Heart left ventricle (tissue), 16 donors: ENCODE data around the gene TMEM119. TPM values are rescaled to one million over a fixed set of nuclear protein-coding genes. Genes with fewer than 3 reads are reported as not detected.

Source experiments
- ATAC-seq, 4 donors: fragments of 200-7000 bp; cut with Tn5 transposase; one replicate each; pipeline ENCODE4 v1.9.1; 2020 to 2022; ENCODE audit warnings: moderate library complexity in 4 of 4, mild to moderate bottlenecking in 3 of 4, moderate number of reproducible peaks in 1 of 4
- DNase-seq, 5 donors: peaks; one replicate each; pipeline ENCODE4 v3.0.0-alpha.2; 2020
- H3K27ac ChIP-seq, 12 donors: fragments of 200-600 bp; sonication (generic) in 4 of 12; one replicate each; pipeline versions ENCODE4 v1.5.0 to v1.8.0; 2016 to 2022; ENCODE audit warnings: mild to moderate bottlenecking in 2 of 12
- H3K27me3 ChIP-seq, 9 donors: fragments of 200-600 bp; sonication (generic) in 2 of 9; one replicate each; pipeline versions ENCODE4 v1.5.1 to v1.8.0; 2016 to 2022; ENCODE audit warnings: mild to moderate bottlenecking in 3 of 9
- H3K36me3 ChIP-seq, 9 donors: fragments of 200-600 bp; sonication (generic) in 2 of 9; one replicate each; pipeline versions ENCODE4 v1.5.0 to v1.8.0; 2018 to 2022; ENCODE audit warnings: mild to moderate bottlenecking in 2 of 9
- H3K4me1 ChIP-seq, 12 donors: fragments of 200-600 bp; sonication (generic) in 4 of 12; one replicate each; pipeline versions ENCODE4 v1.5.0 to v1.8.0; 2016 to 2022; ENCODE audit warnings: mild to moderate bottlenecking in 3 of 12
- H3K4me3 ChIP-seq, 12 donors: fragments of 200-600 bp; sonication (generic) in 4 of 12; one replicate each; pipeline versions ENCODE4 v1.5.0 to v1.8.0; 2017 to 2022; ENCODE audit warnings: mild to moderate bottlenecking in 9 of 12, moderate library complexity in 4 of 12
- H3K9me3 ChIP-seq, 12 donors: fragments of 200-600 bp; sonication (generic) in 4 of 12; one replicate each; pipeline versions ENCODE4 v1.5.0 to v1.8.0; 2016 to 2022; ENCODE audit warnings: mild to moderate bottlenecking in 1 of 12
- POLR2A ChIP-seq, 2 donors: fragments of 450-650 bp; IDR thresholded peaks; one replicate each; pipeline ENCODE4 v1.6.1; 2017; ENCODE audit warnings: antibody characterized with exemption in 2 of 2, mild to moderate bottlenecking in 2 of 2, moderate library complexity in 2 of 2
- WGBS, 4 donors: extraction: QIAGEN DNeasy Blood & Tissue Kit in 2 of 4; methylation state at CpG; one replicate each; pipeline versions ENCODE4 v1.1.5 to v1.1.7; 2013 to 2018; 5-methylcytosine and 5-hydroxymethylcytosine counted together
- intact Hi-C, 10 donors: fragments of 100-400 bp; cut with DNase I; formaldehyde crosslinking; loops; one replicate each; pipeline versions ENCODE4 v1.11.1 to v1.14.2; 2022
- polyA plus RNA-seq, 2 donors: library from polyadenylated mRNA; stranded (reverse); fragments of 200-250 nt; gene quantifications; one replicate each; pipeline ENCODE4 v1.2.3, GENCODE V29; 2013
- total RNA-seq, 9 donors: library from RNA; depleted of rRNA in 2 of 9; stranded (reverse); fragments of >200 nt in 2 of 9; fragmentation: NEBNext Ultra II Directional in 3 of 9; extraction: Animal tissue kit (Norgen Biotek cat#: 25700) in 3 of 9; gene quantifications; one replicate each; pipeline versions ENCODE4 v1.1.0 to v1.2.4, GENCODE V29; 2016 to 2023
- TF ChIP-seq, protein P1 (sequence below), 12 donors: fragments of 200-600 bp; sonication (generic) in 4 of 12; IDR thresholded peaks; one replicate each; pipeline versions ENCODE4 v1.5.0 to v1.8.0; 2018 to 2022; ENCODE audit warnings: antibody characterized with exemption in 12 of 12, mild to moderate bottlenecking in 5 of 12
- donor health status: ischemic (EF 13 %, LVEDD 7.1; RV severe dilation, severe dysfunction).
- donor health status: healthy with polysubstance abuse.
- donor health status: DM: no; HTN: yes; CAD: no.
- donor health status: DM: no; HTN: no; CAD: no.
- donor health status: ischemic (EF 25% LVEDD 6.9; RV normal size, moderate dysfunction).
- donor health status: ischemic (EF 25% LVEDD 5.7; RV mildly dilated, moderate dysfunction).
- donor health status: healthy.
- donor health status: DM: yes; HTN: yes; CAD: no.
- donor health status: ischemic (EF 35%, LVEDD 5.7; RV mildly dilated, moderate dysfunction).
- donor health status: nonischemic (EF 11% LVEDD 7.7; RV severe dilation, severe dysfunction).
- donor health status: DM: yes; HTN: yes; CAD: no.
- donor health status: PGD.
- donor health status: ischemic (EF 29% LVEDD 5.4; RV normal size, mild dysfunction).
- donor health status: nonischemic (EF 23%, LVEDD 6.1; RV moderate dilation, normal function).

TMEM119 gene
- total and polyA plus RNA-seq, 11 donors: 0.19 to 11.0 (median 2.2) TPM

DNA sequence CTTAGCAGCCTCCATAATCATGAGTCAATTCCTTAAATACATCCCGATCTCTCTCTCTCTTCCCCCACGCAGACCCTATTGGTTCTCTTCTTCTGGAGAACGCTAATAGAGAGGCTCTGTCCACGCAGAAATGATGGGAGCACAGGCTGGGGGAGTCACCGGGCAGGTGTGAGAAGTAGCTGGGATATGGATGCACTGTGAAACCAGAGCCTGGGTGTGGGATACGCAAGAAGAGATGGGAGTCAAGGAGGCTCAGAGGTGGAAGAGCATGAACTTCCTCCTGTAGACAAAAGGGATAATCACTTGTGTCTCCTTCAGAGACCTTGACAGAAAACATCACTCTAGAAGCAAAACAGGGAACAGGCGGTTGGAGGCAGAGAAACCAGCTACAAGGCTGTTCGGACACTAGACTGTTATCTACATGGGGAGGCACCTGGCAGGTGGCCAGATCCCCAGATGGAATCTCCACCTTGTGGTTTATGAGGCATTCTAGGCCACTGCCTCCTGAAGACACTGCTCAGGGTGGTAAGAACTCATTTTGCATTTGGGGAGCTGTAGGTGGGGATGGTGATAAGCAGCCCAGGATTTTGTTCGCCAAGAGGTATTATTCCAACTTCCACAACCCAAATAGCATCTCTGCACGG, 43.0 kb upstream of the TMEM119 start:
- ATAC-seq (peak in 2 of 4 donors; percentile 2 to 3), DNase-seq (peak in 2 of 5 donors; percentile 19 to 61)
- Histone ChIP-seq H3K4me3 (no peak overlapping the region), H3K4me1 (peaks cover 5 to 84% (median 52%) of the 10 kb centered on the region in 12 donors), H3K9me3 (no peaks in the 10 kb centered on the region), H3K36me3 (peaks cover 0 to 18% (median 13%) of the 10 kb centered on the region in 9 donors), H3K27me3 (no peaks in the 10 kb centered on the region), H3K27ac (peak overlapping the region in 6 of 12 donors; percentile 9 to 62 (median 39))
- 64 to 70% (median 66%) methylated on average over 10 of the region's 10 CpGs for WGBS, 4 donors
- intact Hi-C loops: no loop called here
- TF ChIP-seq, protein P1, sequence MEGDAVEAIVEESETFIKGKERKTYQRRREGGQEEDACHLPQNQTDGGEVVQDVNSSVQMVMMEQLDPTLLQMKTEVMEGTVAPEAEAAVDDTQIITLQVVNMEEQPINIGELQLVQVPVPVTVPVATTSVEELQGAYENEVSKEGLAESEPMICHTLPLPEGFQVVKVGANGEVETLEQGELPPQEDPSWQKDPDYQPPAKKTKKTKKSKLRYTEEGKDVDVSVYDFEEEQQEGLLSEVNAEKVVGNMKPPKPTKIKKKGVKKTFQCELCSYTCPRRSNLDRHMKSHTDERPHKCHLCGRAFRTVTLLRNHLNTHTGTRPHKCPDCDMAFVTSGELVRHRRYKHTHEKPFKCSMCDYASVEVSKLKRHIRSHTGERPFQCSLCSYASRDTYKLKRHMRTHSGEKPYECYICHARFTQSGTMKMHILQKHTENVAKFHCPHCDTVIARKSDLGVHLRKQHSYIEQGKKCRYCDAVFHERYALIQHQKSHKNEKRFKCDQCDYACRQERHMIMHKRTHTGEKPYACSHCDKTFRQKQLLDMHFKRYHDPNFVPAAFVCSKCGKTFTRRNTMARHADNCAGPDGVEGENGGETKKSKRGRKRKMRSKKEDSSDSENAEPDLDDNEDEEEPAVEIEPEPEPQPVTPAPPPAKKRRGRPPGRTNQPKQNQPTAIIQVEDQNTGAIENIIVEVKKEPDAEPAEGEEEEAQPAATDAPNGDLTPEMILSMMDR (IDR thresholded peaks at IDR 0.05): no peak
- TF ChIP-seq POLR2A (IDR thresholded peaks at IDR 0.05): no peak

- TF ChIP-seq POLR2A (IDR thresholded peaks at IDR 0.05): no peak
- TF ChIP-seq, protein P1 (IDR thresholded peaks at IDR 0.05): no peak
- Histone ChIP-seq H3K36me3 (peaks cover 0 to 1% (median 0%) of the 10 kb centered on the region in 9 donors), H3K27ac (peak overlapping the region in 11 of 12 donors; percentile 4 to 75 (median 65)), H3K9me3 (no peaks in the 10 kb centered on the region), H3K4me3 (no peak overlapping the region), H3K27me3 (no peaks in the 10 kb centered on the region), H3K4me1 (peaks cover 4 to 84% (median 47%) of the 10 kb centered on the region in 12 donors)
- ATAC-seq (no peak), DNase-seq (peak in 1 of 5 donors; percentile 1)
- 91 to 95% (median 92%) methylated on average over 11 of the region's 11 CpGs for WGBS, 4 donors
- intact Hi-C loops: no loop called here
These were observed 41.3 kb upstream of the TMEM119 start for GRCh38 chr12:108638997-108639822.

DNA sequence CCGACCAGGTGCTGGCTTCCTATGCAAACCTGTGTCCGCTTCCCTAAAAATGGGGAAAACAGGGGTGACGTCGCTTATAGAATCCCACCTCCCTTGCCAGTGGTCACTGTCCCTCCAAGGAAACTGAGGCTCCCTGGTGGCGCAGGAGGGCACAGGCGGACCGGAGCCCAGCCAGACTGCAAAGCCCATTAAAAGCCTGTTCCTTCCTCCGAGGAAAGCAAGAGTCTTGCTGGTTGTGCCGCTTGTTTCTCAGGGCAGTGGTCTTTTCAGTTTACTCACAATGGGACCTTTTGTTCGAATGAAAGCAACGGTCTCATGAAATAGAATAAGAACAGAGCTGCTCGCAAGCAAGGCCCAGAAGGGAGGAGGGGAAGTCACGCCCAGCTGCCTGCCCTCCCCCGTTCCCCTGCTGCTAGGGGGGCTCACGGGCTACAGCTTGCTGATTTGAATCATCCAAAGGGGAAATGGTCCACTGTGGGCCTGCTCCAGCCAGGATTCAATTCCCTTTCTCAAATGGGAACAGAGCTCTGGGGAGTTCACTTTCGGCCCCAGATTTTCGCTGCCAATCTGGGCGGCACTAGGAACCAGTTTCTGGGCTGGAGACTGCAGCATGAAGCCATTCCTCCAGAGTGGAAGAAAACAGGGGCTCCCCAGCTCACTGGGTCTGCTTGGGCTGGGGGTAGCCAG, 40.4 kb upstream of the TMEM119 start:
- intact Hi-C loops: no loop called here
- Histone ChIP-seq H3K36me3 (no peaks in the 10 kb centered on the region), H3K27me3 (no peaks in the 10 kb centered on the region), H3K4me1 (peaks cover 0 to 78% (median 39%) of the 10 kb centered on the region in 12 donors), H3K9me3 (no peaks in the 10 kb centered on the region), H3K27ac (peak overlapping the region in 11 of 12 donors; percentile 41 to 75 (median 65)), H3K4me3 (peak overlapping the region in 4 of 12 donors; percentile 5 to 42 (median 14))
- peak in 3 of 4 donors; percentile 21 to 58 (median 49) for ATAC-seq
- DNase-seq: peak in 4 of 5 donors; percentile 52 to 72 (median 60)
- 26 to 57% (median 40%) methylated on average over 14 to 18 of the region's 18 CpGs for WGBS, 4 donors
- TF ChIP-seq POLR2A (IDR thresholded peaks at IDR 0.05): no peak
- TF ChIP-seq, protein P1 (IDR thresholded peaks at IDR 0.05): no peak
